ENCODE results near the gene KLHL6. TPM values are rescaled to one million over a fixed set of nuclear protein-coding genes. Genes with fewer than 3 reads are reported as not detected.

KLHL6 gene
- total and polyA plus RNA-seq, 2 of the 13 experiments (the other 11 are each of a cell fraction or from before 2014, with no cell fraction given) = not detected

DNA sequence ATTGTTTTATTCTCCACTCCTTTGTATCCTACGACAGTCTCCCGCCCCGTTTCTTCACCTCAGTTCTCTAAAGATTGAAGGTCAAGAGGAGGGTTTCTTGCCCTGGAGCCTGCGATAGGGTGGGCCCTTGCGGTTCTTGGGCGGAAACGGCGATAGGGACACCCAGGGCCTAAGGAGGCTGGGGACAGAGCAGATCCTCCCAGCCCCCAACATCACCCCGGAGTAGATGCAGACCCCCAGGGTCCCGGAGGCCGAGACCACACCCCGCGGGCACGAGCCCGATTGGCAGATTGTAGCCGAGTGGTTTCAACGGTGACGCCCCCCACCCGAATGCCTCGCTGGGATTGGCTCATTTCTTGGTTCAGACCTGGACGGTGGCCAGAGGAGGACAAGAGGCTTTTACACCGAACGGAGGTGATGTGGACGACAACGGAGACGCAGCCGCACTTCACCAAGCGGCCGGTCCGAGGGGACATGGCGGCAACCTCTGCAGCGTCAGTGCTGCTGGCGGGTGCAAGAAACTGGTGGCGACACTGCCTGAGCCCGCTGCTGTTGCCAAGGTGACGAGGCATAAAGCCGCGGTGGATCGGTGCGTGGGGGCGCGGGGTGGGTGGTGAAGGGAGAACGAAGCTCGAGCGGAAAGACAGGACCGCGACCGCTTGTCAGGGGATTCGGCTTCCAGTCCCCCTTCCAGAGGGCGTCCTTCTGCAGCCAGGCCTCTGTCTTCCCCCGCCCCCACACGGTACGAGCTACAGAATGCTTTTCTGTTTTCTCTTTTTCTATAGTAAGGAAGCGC is 108.1 kb downstream of the KLHL6 start (continued):
- TF ChIP-seq, protein P1, sequence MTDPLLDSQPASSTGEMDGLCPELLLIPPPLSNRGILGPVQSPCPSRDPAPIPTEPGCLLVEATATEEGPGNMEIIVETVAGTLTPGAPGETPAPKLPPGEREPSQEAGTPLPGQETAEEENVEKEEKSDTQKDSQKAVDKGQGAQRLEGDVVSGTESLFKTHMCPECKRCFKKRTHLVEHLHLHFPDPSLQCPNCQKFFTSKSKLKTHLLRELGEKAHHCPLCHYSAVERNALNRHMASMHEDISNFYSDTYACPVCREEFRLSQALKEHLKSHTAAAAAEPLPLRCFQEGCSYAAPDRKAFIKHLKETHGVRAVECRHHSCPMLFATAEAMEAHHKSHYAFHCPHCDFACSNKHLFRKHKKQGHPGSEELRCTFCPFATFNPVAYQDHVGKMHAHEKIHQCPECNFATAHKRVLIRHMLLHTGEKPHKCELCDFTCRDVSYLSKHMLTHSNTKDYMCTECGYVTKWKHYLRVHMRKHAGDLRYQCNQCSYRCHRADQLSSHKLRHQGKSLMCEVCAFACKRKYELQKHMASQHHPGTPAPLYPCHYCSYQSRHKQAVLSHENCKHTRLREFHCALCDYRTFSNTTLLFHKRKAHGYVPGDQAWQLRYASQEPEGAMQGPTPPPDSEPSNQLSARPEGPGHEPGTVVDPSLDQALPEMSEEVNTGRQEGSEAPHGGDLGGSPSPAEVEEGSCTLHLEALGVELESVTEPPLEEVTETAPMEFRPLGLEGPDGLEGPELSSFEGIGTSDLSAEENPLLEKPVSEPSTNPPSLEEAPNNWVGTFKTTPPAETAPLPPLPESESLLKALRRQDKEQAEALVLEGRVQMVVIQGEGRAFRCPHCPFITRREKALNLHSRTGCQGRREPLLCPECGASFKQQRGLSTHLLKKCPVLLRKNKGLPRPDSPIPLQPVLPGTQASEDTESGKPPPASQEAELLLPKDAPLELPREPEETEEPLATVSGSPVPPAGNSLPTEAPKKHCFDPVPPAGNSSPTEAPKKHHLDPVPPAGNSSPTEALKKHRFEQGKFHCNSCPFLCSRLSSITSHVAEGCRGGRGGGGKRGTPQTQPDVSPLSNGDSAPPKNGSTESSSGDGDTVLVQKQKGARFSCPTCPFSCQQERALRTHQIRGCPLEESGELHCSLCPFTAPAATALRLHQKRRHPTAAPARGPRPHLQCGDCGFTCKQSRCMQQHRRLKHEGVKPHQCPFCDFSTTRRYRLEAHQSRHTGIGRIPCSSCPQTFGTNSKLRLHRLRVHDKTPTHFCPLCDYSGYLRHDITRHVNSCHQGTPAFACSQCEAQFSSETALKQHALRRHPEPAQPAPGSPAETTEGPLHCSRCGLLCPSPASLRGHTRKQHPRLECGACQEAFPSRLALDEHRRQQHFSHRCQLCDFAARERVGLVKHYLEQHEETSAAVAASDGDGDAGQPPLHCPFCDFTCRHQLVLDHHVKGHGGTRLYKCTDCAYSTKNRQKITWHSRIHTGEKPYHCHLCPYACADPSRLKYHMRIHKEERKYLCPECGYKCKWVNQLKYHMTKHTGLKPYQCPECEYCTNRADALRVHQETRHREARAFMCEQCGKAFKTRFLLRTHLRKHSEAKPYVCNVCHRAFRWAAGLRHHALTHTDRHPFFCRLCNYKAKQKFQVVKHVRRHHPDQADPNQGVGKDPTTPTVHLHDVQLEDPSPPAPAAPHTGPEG (CRISPR knock-in tag; IDR thresholded peaks at IDR 0.05) = no peak; the same call in 1 of the 2 replicates
- TF ChIP-seq KLF12 (CRISPR knock-in tag; IDR thresholded peaks at IDR 0.05; ENCODE audit: borderline replicate concordance) (peak; percentile 94; the same call in 1 of the 2 replicates), AKAP8 (CRISPR knock-in tag; IDR thresholded peaks at IDR 0.05) (no peak), MED13 (CRISPR knock-in tag; IDR thresholded peaks at IDR 0.05) (no peak; the same call in 1 of the 2 replicates), MYNN (CRISPR knock-in tag; IDR thresholded peaks at IDR 0.05; ENCODE audit: low read depth) (no peak), ZNF451 (CRISPR knock-in tag; IDR thresholded peaks at IDR 0.05) (peak; percentile 78; the same call in 1 of the 2 replicates), ZNF432 (CRISPR knock-in tag; IDR thresholded peaks at IDR 0.05; ENCODE audit: borderline replicate concordance) (no peak), TGIF2 (CRISPR knock-in tag; IDR thresholded peaks at IDR 0.05) (peak; percentile 22; the same call in 1 of the 2 replicates), YEATS4 (CRISPR knock-in tag; IDR thresholded peaks at IDR 0.05; ENCODE audit: borderline replicate concordance) (peak; percentile 94), ZNF260 (CRISPR knock-in tag; IDR thresholded peaks at IDR 0.05; ENCODE audit: borderline replicate concordance, low read depth) (no peak), ZMYM3 (CRISPR knock-in tag; IDR thresholded peaks at IDR 0.05) (peak; percentile 43; the same call in 1 of the 2 replicates), SMC3 (IDR thresholded peaks at IDR 0.05; ENCODE audit: low read length) (no peak), ZC3H4 (CRISPR knock-in tag; IDR thresholded peaks at IDR 0.05; ENCODE audit: borderline replicate concordance) (no peak), HDAC6 (IDR thresholded peaks at IDR 0.05; ENCODE audit: low read depth, low read length) (no peak), SMAD3 (CRISPR knock-in tag; IDR thresholded peaks at IDR 0.05) (0 out of 2 replicates have a peak, but pooled peaks have one; percentile 62), HIVEP1 (CRISPR knock-in tag; IDR thresholded peaks at IDR 0.05) (peak; percentile 69; the same call in 1 of the 2 replicates), ZNF326 (CRISPR knock-in tag; IDR thresholded peaks at IDR 0.05; ENCODE audit: borderline replicate concordance) (no peak), ZFP62 (CRISPR knock-in tag; IDR thresholded peaks at IDR 0.05) (no peak), SP1 (IDR thresholded peaks at IDR 0.05) (no peak), SP1 (CRISPR knock-in tag; IDR thresholded peaks at IDR 0.05) (peak; percentile 80)
- TF ChIP-seq, protein P2, sequence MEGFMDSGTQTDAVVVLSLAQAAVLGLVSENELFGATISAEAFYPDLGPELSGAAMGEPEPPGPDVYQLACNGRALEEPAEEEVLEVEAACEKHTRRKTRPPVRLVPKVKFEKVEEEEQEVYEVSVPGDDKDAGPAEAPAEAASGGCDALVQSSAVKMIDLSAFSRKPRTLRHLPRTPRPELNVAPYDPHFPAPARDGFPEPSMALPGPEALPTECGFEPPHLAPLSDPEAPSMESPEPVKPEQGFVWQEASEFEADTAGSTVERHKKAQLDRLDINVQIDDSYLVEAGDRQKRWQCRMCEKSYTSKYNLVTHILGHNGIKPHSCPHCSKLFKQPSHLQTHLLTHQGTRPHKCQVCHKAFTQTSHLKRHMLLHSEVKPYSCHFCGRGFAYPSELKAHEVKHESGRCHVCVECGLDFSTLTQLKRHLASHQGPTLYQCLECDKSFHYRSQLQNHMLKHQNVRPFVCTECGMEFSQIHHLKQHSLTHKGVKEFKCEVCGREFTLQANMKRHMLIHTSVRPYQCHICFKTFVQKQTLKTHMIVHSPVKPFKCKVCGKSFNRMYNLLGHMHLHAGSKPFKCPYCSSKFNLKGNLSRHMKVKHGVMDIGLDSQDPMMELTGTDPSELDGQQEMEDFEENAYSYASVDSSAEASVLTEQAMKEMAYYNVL (CRISPR knock-in tag; IDR thresholded peaks at IDR 0.05; ENCODE audit: borderline replicate concordance) = peak; percentile 86; the same call in 1 of the 2 replicates
- TF ChIP-seq, protein P3, sequence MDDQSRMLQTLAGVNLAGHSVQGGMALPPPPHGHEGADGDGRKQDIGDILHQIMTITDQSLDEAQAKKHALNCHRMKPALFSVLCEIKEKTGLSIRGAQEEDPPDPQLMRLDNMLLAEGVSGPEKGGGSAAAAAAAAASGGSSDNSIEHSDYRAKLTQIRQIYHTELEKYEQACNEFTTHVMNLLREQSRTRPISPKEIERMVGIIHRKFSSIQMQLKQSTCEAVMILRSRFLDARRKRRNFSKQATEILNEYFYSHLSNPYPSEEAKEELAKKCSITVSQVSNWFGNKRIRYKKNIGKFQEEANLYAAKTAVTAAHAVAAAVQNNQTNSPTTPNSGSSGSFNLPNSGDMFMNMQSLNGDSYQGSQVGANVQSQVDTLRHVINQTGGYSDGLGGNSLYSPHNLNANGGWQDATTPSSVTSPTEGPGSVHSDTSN (CRISPR knock-in tag; IDR thresholded peaks at IDR 0.05; ENCODE audit: borderline replicate concordance) = no peak

Data from HepG2 (cell line).